ENCODE measurements around the gene CATSPERD. TPM values are rescaled to one million over a fixed set of nuclear protein-coding genes. Genes with fewer than 3 reads are reported as not detected.

Gene CATSPERD
- total RNA-seq, 2 experiments from 2014 or later = not detected

DNA sequence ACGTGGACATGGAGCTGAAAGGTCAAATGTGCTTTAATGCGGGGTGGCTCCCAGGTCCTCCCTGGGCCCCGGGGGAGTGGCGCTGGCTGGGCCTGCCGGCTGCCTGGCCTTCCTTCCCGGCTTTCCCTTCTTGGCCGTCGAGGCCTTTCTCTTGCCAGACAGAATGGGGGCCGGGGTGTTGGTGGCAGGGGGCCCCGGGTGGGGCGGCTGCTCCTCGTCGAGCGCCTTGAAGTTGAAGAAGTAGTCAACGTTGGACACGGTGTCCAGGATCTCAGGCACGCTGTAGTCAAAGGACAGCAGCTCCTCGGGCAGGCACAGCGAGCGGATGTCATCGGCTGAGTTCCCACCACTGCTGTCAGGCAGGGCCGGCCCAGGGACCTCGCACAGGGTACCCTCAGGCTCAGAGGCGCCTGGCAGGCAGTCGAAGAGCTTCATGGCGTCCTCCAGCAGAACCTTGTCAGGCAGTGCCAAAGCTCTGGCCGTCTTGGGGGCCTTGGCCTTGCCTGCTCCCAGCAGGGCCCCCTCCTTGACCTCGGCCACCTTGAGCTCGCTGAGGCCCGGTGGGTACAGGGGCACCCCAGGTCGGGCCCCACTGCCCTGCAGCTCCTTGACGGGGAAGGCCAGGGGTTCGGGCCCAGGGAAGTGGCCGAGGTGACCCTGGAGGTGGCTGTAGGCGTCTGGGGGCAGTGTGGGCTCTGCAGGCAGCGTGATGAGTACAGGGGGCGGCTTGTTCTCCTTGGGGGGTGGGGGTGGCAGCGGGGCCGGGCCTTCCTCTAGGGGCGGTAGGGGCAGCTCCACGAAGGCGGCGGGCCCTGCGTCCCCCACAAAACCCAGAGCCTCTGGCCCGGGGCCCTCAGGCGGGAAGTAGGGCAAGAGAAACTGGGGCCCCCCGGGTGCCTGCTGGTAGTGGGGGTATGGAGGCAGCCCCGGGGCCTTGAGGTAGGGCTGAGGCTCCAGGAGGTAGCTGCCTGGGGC lies 62.8 kb downstream of the CATSPERD start:
- intact Hi-C loops (cut with DNase I, micrococcal nuclease) = no loop called here
- H3K4me1 Mint-ChIP-seq (ENCODE audit: low read depth) = no peaks in the 10 kb centered on the region

DNA sequence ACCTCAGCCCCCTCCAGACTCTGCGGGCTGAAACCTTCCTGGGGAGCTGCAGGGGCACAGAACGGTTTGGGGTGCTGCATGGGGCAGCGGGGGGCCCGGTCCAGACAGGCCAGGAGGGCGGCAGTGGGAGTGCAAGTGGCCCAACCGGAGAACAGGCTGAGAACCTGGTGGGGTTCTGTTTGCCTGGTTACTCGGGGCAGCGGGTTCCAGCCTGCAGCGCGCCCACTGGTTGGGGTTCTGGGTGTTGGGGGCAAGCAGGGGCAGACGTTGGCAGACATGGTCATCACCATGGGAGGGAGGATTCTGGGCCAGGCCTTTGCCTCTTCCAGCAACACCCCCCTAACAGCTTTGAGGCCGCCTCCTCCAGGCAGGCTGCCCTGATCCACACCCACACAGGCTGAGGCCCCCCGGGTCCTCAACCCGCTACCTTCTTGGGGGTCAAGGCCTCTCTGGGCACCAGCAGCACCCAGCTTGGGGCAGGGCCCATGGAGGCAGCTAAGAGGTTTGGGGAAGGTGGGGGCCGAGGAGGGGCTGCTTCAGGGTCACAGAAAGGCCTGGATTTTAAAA lies 64.2 kb downstream of the CATSPERD start, which contains the start of gene PRR22:
Gene PRR22 (minus strand): TSS at position 166 of the 567 bp plus-strand sequence. CDS start 86 bp downstream, at position 80.
- Histone ChIP-seq H3K36me3 (ENCODE audit: insufficient read depth, low read length) (peaks cover 55% of the 10 kb centered on the region), H3K27ac (ENCODE audit: low read depth in 1 of 2, low read length in 2 of 2) (no peak within 1 kb of the TSS), H3K4me1 (ENCODE audit: insufficient read depth, low read length) (peaks cover 3% of the 10 kb centered on the region), H3K9me3 (ENCODE audit: control insufficient read depth in 1 of 2, insufficient read depth in 1 of 2, low read length in 2 of 2) (peaks cover 0 to 6% of the 10 kb centered on the region in 2 experiments), H3K27me3 (ENCODE audit: control insufficient read depth in 1 of 2, insufficient read depth in 2 of 2, low read length in 2 of 2) (no peaks in the 10 kb centered on the region), H3K4me3 (ENCODE audit: low read length) (no peak within 1 kb of the TSS)
- intact Hi-C loops (cut with DNase I, micrococcal nuclease) = no loop called here
- Mint-ChIP-seq H3K36me3 (ENCODE audit: low read depth) (peaks cover 34% of the 10 kb centered on the region), H3K27ac (no peak within 1 kb of the TSS), H3K4me1 (ENCODE audit: low read depth) (peaks cover under 1% of the 10 kb centered on the region), H3K4me3 (no peak within 1 kb of the TSS), H3K27me3 (no peaks in the 10 kb centered on the region), H3K9me3 (no peaks in the 10 kb centered on the region)
- ATAC-seq (ENCODE audit: poor library complexity) (peak; percentile 8), DNase-seq (no peak)
- ChIA-PET POLR2A (no interaction called here), CTCF (no interaction called here)
- TF ChIP-seq, protein P1, sequence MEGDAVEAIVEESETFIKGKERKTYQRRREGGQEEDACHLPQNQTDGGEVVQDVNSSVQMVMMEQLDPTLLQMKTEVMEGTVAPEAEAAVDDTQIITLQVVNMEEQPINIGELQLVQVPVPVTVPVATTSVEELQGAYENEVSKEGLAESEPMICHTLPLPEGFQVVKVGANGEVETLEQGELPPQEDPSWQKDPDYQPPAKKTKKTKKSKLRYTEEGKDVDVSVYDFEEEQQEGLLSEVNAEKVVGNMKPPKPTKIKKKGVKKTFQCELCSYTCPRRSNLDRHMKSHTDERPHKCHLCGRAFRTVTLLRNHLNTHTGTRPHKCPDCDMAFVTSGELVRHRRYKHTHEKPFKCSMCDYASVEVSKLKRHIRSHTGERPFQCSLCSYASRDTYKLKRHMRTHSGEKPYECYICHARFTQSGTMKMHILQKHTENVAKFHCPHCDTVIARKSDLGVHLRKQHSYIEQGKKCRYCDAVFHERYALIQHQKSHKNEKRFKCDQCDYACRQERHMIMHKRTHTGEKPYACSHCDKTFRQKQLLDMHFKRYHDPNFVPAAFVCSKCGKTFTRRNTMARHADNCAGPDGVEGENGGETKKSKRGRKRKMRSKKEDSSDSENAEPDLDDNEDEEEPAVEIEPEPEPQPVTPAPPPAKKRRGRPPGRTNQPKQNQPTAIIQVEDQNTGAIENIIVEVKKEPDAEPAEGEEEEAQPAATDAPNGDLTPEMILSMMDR (IDR thresholded peaks at IDR 0.05) = no peak

More for the DNA sequence above, 62.8 kb downstream of the CATSPERD start:
- TF ChIP-seq, protein P1 (IDR thresholded peaks at IDR 0.05) = no peak
- H3K27ac Mint-ChIP-seq = no peak overlapping the region
- Histone ChIP-seq H3K27ac (ENCODE audit: low read depth in 1 of 2, low read length in 2 of 2) (no peak overlapping the region), H3K36me3 (ENCODE audit: insufficient read depth, low read length) (peaks cover 42% of the 10 kb centered on the region), H3K9me3 (ENCODE audit: control insufficient read depth in 1 of 2, insufficient read depth in 1 of 2, low read length in 2 of 2) (peaks cover 0 to 6% of the 10 kb centered on the region in 2 experiments), H3K4me1 (ENCODE audit: insufficient read depth, low read length) (peaks cover under 1% of the 10 kb centered on the region), H3K27me3 (ENCODE audit: control insufficient read depth in 1 of 2, insufficient read depth in 2 of 2, low read length in 2 of 2) (no peaks in the 10 kb centered on the region), H3K4me3 (ENCODE audit: low read length) (no peak overlapping the region)
- no peak overlapping the region for H3K4me3 Mint-ChIP-seq
- no peaks in the 10 kb centered on the region for H3K27me3 Mint-ChIP-seq
- ChIA-PET POLR2A (no interaction called here), CTCF (no interaction called here)
- no peak for DNase-seq
- H3K36me3 Mint-ChIP-seq (ENCODE audit: low read depth) = peaks cover 25% of the 10 kb centered on the region
- H3K9me3 Mint-ChIP-seq = no peaks in the 10 kb centered on the region
- ATAC-seq (ENCODE audit: poor library complexity) = no peak

DNA sequence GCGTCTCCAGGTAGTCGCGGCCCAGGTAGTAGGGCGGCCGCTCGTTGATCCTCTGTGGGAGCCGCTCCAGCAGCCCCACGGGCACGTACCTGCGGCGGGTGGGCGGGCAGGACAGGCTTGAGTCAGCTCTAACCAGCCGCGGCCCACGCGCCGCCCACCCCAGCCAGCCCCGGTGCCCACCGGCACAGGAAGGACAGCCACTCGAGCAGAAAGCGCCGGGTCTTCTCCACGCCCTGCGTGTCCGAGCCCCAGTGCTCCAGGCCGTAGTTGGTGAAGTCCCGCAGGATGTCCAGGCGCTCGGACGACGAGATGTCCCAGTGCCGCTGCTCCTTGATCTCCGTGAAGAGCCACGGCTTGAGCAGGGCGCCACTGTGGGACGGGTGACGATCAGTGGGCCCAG lies 65.0 kb downstream of the CATSPERD start:
- POLR2A ChIA-PET = no interaction called here
- H3K36me3 ChIP-seq (ENCODE audit: insufficient read depth, low read length) = peaks cover 60% of the 10 kb centered on the region

More for the DNA sequence above, 65.0 kb downstream of the CATSPERD start:
- DNase-seq = peak in 1 of 14 experiments; percentile 32
- Mint-ChIP-seq H3K36me3 (ENCODE audit: low read depth) (peaks cover 42% of the 10 kb centered on the region), H3K9me3 (no peaks in the 10 kb centered on the region), H3K27ac (no peak overlapping the region), H3K4me3 (no peak overlapping the region), H3K27me3 (no peaks in the 10 kb centered on the region), H3K4me1 (ENCODE audit: low read depth) (peaks cover 8% of the 10 kb centered on the region)
- Histone ChIP-seq H3K27ac (ENCODE audit: low read depth in 1 of 2, low read length in 2 of 2) (no peak overlapping the region), H3K27me3 (ENCODE audit: control insufficient read depth in 1 of 2, insufficient read depth in 2 of 2, low read length in 2 of 2) (no peaks in the 10 kb centered on the region), H3K4me3 (ENCODE audit: low read length) (no peak overlapping the region), H3K9me3 (ENCODE audit: control insufficient read depth in 1 of 2, insufficient read depth in 1 of 2, low read length in 2 of 2) (peaks cover 0 to 6% of the 10 kb centered on the region in 2 experiments), H3K4me1 (ENCODE audit: insufficient read depth, low read length) (peaks cover 11% of the 10 kb centered on the region)
- TF ChIP-seq, protein P1 (IDR thresholded peaks at IDR 0.05) = no peak
- CTCF ChIA-PET = no interaction called here
- intact Hi-C loops (cut with DNase I, micrococcal nuclease) = no loop called here
- no peak for ATAC-seq (ENCODE audit: poor library complexity)

Measured in CD4-positive, alpha-beta T cell (primary cell).